GM21381 (cell line): Measurements from ENCODE around the gene OOSP2.
"Not testable (repeated sequence)": the region's sequence is repeated elsewhere in the genome, so short reads cannot be mapped to it uniquely, and the experiment has no call there.

Experiments
- ATAC-seq: cut with Tn5 transposase; IDR thresholded peaks from one replicate; pipeline ENCODE4 v1.9.1; 2021; ENCODE audit warnings: mild to moderate bottlenecking, moderate library complexity; ENCODE audit not compliant: unreplicated experiment

OOSP2 gene

GRCh38 chr11:60040109-60040508, at the start of gene OOSP2:
TSS of gene OOSP2 (plus strand) at chr11:60040409. CDS start at chr11:60040460, 51 bp downstream.
- ATAC-seq, result no peak

- ATAC-seq, result no peak
These were observed 49.8 kb upstream of the OOSP2 start for GRCh38 chr11:59990421-59990820.

GRCh38 chr11:59992425-59992824, 47.8 kb upstream of the OOSP2 start:
- no peak for ATAC-seq

GRCh38 chr11:59997800-59998199, 42.4 kb upstream of the OOSP2 start:
- no peak for ATAC-seq

GRCh38 chr11:59999691-60000090, 40.5 kb upstream of the OOSP2 start:
- ATAC-seq, result no peak

- no peak for ATAC-seq
These were observed 36.5 kb upstream of the OOSP2 start for GRCh38 chr11:60003729-60004128.

GRCh38 chr11:60005360-60005759, 34.8 kb upstream of the OOSP2 start:
- ATAC-seq, result no peak

- no peak for ATAC-seq
These were observed 23.3 kb upstream of the OOSP2 start, which contains the start of gene OOSP4B for GRCh38 chr11:60016881-60017280. TSS of gene OOSP4B (plus strand) at chr11:60017181.

- no peak for ATAC-seq
These were observed 22.2 kb upstream of the OOSP2 start for GRCh38 chr11:60018058-60018457.

GRCh38 chr11:60020376-60020775, 19.8 kb upstream of the OOSP2 start:
- not testable (repeated sequence) for ATAC-seq

GRCh38 chr11:60029015-60029632, 11.1 kb upstream of the OOSP2 start:
- no peak for ATAC-seq

GRCh38 chr11:60050422-60050821, 10.2 kb downstream of the OOSP2 start:
- ATAC-seq, result not testable (repeated sequence)

- not testable (repeated sequence) for ATAC-seq
These were observed 10.6 kb downstream of the OOSP2 start for GRCh38 chr11:60050839-60051238.

GRCh38 chr11:60056349-60056969, 16.2 kb downstream of the OOSP2 start, which contains the start of gene MS4A3:
TSS of gene MS4A3 (plus strand) at chr11:60056665. CDS start at chr11:60061161, 4,496 bp downstream.
- no peak for ATAC-seq

GRCh38 chr11:60059052-60059451, 18.8 kb downstream of the OOSP2 start:
- ATAC-seq, result no peak

- ATAC-seq, result no peak
These were observed 19.5 kb downstream of the OOSP2 start for GRCh38 chr11:60059521-60060240.

- no peak for ATAC-seq
These were observed 23.9 kb downstream of the OOSP2 start for GRCh38 chr11:60064111-60064510.

- no peak for ATAC-seq
These were observed 25.6 kb downstream of the OOSP2 start for GRCh38 chr11:60065801-60066200.

- no peak for ATAC-seq
These were observed 29.2 kb downstream of the OOSP2 start for GRCh38 chr11:60069450-60069849.

GRCh38 chr11:60071644-60072043, 31.4 kb downstream of the OOSP2 start:
- ATAC-seq, result not testable (repeated sequence)

- no peak for ATAC-seq
These were observed 37.1 kb downstream of the OOSP2 start for GRCh38 chr11:60077216-60077817.
